ENCODE data around the gene FNBP1. TPM values are rescaled to one million over a fixed set of nuclear protein-coding genes. Genes with fewer than 3 reads are reported as not detected.

Gene FNBP1
- polyA plus RNA-seq, 1 of the 3 experiments (the other 2 are of a cell fraction) = 11.0 TPM

DNA sequence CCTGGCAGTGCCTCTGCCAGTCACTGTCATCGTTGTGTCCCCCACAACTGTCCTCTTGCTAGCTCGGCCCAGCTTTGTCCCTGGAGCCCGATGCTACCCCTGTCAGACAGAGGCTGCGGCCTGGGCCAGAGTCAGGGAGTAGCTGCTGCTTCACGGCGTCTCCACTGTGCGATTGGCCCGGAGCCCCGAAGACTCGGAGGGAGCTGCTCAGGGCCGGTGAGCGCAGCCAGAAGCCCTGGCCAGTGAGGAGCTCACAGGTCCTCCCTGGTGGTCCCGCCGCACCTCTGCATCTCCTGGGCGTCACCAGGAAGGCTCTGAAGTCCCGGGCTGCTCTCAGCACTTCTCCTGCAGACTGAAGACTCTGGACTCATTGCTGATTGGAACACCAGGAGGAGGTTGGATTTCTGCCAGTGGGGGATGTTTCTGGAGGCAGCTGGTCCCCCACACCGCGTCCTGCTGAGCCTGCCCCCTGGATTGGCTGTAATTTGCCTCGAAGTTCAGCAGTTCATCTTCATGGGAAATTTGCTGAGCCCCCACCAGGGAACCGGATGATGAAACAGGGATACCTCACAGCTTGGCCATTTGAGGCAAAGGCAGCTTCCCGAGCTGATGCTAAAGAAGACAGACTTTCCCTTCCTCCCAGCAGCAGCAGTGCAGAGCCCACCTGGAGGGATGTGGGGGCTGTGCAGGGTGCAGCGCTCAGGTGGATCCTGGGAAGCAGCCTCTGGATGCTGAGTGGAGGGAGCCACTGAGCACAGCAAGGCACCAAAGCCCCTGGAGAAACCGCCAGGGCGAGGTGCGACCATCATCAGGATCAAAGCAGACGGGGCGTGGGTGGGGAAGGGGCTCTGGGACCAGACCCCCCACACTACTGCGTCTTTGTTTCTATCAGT, 162.1 kb downstream of the FNBP1 start:
- Histone ChIP-seq H3K4me1 (ENCODE audit: control insufficient read depth in 1 of 2, insufficient read depth in 2 of 2, low read depth in 1 of 2, low read length in 1 of 2) (peaks cover 14 to 42% of the 10 kb centered on the region in 2 experiments; a peak in 3 of 4 replicates), H3K27me3 (ENCODE audit: insufficient read depth) (no peaks in the 10 kb centered on the region), H3K9me3 (no peaks in the 10 kb centered on the region), H3K4me3 (ENCODE audit: low read depth in 2 of 2, low read length in 1 of 2) (no peak overlapping the region), H3K36me3 (replicated peaks in 1 of 2; ENCODE audit: control insufficient read depth in 1 of 2, insufficient read depth in 2 of 2, low read length in 1 of 2) (peaks cover 0 to 16% of the 10 kb centered on the region in 2 experiments), H4K20me1 (ENCODE audit: insufficient read depth) (no peaks in the 10 kb centered on the region), H3K4me2 (no peak overlapping the region), H3K9ac (no peak overlapping the region), H3K27ac (ENCODE audit: low read depth in 2 of 2, low read length in 1 of 2) (peak overlapping the region in 1 of 2 experiments; percentile 55; a peak in 2 of 4 replicates), H3F3A (replicated peaks; ENCODE audit: insufficient read depth) (no peaks in the 10 kb centered on the region), H3K79me2 (ENCODE audit: insufficient read depth) (no peaks in the 10 kb centered on the region), H2AFZ (ENCODE audit: low read depth) (no peak overlapping the region), H3K9me2 (no peaks in the 10 kb centered on the region)
- WGBS (ENCODE audit: low lambda C conversion rate) = 87% methylated on average over 11 of the region's 28 CpGs
- TF ChIP-seq, protein P1, sequence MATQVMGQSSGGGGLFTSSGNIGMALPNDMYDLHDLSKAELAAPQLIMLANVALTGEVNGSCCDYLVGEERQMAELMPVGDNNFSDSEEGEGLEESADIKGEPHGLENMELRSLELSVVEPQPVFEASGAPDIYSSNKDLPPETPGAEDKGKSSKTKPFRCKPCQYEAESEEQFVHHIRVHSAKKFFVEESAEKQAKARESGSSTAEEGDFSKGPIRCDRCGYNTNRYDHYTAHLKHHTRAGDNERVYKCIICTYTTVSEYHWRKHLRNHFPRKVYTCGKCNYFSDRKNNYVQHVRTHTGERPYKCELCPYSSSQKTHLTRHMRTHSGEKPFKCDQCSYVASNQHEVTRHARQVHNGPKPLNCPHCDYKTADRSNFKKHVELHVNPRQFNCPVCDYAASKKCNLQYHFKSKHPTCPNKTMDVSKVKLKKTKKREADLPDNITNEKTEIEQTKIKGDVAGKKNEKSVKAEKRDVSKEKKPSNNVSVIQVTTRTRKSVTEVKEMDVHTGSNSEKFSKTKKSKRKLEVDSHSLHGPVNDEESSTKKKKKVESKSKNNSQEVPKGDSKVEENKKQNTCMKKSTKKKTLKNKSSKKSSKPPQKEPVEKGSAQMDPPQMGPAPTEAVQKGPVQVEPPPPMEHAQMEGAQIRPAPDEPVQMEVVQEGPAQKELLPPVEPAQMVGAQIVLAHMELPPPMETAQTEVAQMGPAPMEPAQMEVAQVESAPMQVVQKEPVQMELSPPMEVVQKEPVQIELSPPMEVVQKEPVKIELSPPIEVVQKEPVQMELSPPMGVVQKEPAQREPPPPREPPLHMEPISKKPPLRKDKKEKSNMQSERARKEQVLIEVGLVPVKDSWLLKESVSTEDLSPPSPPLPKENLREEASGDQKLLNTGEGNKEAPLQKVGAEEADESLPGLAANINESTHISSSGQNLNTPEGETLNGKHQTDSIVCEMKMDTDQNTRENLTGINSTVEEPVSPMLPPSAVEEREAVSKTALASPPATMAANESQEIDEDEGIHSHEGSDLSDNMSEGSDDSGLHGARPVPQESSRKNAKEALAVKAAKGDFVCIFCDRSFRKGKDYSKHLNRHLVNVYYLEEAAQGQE (IDR thresholded peaks at IDR 0.05; ENCODE audit: low read depth, low read length) = no peak
- TF ChIP-seq NRF1 (IDR thresholded peaks at IDR 0.05; ENCODE audit: low read depth, low read length) (no peak), RXRA (IDR thresholded peaks at IDR 0.05; ENCODE audit: borderline replicate concordance, low read depth) (no peak), RAD21 (IDR thresholded peaks at IDR 0.05; ENCODE audit: low read length) (no peak), SMC3 (IDR thresholded peaks at IDR 0.05; ENCODE audit: low read depth, low read length) (no peak), TAF1 (IDR thresholded peaks at IDR 0.05; ENCODE audit: borderline replicate concordance, low read depth, low read length) (no peak)
- TF ChIP-seq, protein P2, sequence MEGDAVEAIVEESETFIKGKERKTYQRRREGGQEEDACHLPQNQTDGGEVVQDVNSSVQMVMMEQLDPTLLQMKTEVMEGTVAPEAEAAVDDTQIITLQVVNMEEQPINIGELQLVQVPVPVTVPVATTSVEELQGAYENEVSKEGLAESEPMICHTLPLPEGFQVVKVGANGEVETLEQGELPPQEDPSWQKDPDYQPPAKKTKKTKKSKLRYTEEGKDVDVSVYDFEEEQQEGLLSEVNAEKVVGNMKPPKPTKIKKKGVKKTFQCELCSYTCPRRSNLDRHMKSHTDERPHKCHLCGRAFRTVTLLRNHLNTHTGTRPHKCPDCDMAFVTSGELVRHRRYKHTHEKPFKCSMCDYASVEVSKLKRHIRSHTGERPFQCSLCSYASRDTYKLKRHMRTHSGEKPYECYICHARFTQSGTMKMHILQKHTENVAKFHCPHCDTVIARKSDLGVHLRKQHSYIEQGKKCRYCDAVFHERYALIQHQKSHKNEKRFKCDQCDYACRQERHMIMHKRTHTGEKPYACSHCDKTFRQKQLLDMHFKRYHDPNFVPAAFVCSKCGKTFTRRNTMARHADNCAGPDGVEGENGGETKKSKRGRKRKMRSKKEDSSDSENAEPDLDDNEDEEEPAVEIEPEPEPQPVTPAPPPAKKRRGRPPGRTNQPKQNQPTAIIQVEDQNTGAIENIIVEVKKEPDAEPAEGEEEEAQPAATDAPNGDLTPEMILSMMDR (IDR thresholded peaks at IDR 0.05) = no peak
- TF ChIP-seq, protein P3, sequence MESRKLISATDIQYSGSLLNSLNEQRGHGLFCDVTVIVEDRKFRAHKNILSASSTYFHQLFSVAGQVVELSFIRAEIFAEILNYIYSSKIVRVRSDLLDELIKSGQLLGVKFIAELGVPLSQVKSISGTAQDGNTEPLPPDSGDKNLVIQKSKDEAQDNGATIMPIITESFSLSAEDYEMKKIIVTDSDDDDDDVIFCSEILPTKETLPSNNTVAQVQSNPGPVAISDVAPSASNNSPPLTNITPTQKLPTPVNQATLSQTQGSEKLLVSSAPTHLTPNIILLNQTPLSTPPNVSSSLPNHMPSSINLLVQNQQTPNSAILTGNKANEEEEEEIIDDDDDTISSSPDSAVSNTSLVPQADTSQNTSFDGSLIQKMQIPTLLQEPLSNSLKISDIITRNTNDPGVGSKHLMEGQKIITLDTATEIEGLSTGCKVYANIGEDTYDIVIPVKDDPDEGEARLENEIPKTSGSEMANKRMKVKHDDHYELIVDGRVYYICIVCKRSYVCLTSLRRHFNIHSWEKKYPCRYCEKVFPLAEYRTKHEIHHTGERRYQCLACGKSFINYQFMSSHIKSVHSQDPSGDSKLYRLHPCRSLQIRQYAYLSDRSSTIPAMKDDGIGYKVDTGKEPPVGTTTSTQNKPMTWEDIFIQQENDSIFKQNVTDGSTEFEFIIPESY (IDR thresholded peaks at IDR 0.05; ENCODE audit: borderline replicate concordance, low read depth) = no peak
- TF ChIP-seq, protein P4, sequence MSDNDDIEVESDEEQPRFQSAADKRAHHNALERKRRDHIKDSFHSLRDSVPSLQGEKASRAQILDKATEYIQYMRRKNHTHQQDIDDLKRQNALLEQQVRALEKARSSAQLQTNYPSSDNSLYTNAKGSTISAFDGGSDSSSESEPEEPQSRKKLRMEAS (IDR thresholded peaks at IDR 0.05; ENCODE audit: low read depth) = no peak
- DNase-seq = no peak
- ChIA-PET POLR2A (no interaction called here), CTCF (no interaction called here)
